ENCODE measurements around the gene MBP.

Gene MBP

DNA sequence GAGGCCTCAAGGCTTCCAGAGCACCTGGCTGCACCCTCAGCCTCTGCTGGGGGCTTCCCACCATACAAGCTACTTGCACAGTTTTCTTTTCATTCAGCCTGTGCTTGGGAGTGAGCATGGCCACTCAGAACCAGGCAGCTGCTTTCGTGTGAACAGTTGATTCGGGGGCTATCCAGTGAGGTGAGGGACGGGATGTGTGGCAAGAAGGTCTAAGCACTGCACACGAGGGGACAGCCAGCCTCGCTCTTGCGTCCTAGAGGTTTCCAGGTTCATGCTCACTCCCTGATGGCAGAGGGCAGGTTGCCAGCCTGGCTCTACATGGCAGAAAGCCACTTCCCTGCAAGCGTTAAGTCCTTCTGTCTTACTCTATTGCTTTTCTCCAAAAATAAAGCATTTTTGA is 146.2 kb downstream of the MBP start:
- DNase-seq (ENCODE audit: low spot score) = no peak

DNA sequence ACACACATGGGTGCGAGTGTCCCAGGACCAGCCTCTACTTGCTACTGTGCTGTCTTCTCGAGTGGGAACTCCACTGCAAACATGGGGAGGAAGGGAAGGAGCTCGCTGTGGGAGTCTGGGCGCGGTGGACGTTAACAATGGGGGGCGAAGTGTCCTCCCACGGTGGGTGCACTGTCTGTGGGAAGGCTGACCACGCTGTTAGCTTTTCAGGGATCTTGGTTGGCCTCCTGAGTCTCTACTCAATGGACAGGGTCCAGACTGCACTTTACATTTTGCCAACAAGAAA is 146.7 kb downstream of the MBP start:
- no peak for DNase-seq (ENCODE audit: low spot score)

DNA sequence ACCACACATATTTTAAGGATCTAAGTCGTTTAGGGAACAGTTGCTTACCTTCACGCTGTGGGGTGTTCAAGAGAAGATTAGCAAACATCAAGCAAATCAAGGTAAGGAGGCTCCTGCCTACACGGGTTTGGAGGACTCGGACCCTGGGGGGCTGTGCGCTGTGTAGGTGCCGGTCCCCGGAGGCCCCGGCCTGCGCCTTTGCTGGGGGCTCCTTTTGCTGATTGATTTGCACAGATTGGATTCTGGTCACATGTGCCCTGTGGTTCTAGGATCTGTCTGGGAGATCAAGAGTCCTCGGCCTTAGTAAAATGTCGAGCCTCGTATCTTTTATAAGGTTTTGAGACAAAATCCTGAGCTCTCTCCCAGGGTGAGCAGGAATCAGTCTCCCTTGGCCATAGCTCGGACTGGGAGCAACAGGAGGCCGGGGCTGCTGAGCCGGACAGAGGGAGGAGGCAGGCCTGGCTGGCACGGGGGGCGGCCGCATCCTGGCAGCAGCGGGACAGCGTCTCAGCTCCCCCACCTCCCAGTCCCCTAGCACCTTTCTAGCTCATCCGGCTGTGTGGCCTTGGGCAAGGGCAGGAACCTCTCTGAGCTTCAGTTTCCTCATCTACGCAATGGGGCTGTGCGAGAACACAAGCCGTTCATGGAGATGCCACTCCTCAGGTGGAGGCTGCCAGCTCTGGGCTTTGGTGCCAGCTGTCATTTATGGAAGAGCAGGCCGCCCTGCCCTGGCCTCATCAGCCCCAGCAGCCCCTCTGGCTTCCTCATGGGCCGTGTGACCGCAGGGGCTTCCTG is 147.2 kb downstream of the MBP start:
- DNase-seq (ENCODE audit: low spot score) = no peak

DNA sequence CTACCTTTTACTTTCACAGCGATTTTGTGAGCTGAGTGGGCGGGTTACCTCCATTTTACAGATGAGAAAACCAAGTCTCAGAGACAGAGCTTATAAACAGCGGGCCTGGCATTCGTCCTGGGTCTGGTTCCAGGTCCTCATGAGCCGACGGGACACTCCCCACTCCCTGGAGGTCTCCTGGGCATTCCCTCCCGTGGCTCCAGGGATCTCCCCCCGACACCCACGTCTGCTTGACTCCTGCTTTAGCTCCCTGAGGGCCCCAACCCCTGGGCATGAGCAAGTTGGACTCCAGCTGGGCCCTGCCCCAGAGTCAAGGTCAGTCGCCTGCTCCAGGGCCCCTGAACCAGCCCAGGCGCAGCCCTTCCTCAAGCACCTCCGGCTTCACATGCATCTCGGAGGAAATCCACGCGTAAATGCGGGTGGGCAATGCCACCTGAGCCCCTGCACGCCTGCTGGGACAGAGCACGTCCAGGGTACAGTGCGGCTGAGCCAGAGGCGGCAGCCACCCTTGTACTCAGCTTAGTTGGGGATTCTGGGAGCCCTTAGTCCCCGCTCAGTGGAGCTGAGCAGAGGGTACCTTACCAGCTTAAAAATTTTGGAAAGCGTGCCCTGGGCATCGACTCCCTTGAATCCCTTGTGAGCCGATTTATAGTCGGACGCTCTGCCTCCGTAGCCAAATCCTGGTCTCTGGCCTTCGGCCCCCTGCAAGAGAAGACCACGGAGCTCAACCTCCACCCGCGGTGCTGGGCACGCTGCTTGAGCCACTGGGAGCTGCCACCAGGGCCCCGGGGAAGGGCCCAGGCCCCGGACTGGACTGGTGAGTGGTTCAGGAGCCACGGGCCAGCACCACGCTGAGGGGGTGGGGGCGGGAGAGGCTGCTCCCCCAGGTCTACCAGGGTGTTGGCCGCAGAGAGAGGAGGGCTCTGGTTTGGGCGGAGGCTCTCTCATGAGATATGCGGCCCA is 148.1 kb downstream of the MBP start:
- no peak for DNase-seq (ENCODE audit: low spot score)

DNA sequence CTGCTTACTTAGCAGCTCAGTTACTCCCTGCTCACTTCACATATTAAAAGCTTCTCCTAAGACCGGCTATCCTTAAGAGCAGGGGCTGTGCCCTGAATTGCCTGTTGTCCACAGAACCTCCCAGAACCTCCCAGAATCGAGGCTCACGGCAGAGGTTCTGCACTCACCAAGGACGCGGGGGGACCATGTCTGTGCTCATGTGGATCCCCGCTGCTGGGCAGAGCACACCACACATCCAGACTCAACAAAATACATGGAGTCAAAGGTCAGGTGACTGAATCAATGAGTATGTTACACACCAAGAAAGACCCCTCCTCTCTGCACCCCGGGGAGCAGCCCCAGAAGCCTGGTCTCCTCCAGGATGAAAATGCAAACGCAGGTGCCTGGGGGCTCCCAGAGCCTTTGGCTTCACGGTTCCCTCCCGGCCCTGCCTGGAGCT is 149.0 kb downstream of the MBP start:
- no peak for DNase-seq (ENCODE audit: low spot score)

DNA sequence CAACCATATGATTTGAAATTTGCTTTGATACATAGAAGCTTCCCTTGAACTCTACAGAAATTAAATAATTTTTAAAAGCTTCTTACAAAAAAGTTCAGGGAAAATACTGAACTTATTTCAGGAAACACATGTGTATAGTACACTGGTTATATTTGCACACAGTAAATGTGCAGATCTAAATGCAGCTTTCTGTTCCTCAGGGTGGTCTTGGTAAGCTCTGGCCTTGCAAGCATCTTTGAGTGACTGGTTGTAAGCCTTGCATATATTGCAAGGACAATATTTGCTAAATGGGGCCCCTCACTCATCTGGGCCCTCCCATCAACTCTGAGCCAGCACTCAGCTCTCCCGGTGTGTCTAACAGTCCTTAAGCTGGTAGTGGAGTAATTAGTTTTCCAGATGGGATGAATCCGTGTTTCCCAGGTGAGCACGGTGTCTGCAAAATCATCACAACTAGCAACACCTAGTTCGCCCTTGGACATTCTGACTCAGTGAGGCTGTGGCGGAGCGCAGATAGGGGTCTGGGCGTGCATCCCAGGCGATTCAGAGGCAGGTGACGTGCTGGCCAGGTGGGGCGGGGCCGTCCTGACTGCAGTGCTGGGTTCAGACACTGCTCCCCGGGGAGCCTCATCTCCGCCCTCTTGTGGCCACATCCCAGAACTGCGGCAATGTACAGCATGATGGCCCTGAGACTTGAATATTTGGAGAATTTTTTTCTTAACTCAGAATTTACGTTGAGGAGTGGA is 149.6 kb downstream of the MBP start:
- peak; percentile 88 for DNase-seq (ENCODE audit: low spot score)

DNA sequence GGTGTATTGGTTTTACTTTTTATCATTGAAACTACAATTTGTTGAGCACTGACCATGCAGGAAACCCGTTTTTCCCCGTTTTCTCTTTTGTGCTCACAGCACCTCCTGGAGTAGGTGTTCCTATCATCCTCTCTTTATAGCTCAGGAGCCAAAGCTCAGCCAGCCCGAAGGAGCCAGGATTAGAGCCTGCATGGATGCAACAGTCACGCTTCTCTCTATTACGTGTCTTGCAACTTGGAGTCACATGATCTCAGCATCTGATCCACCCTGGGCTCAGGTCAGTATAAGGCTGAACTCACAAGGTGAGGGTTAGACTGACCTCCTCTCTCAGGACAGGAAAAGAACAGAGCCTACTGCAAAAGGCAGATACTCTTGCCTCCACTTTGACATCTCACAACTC is 150.5 kb downstream of the MBP start:
- DNase-seq (ENCODE audit: low spot score) = no peak

DNA sequence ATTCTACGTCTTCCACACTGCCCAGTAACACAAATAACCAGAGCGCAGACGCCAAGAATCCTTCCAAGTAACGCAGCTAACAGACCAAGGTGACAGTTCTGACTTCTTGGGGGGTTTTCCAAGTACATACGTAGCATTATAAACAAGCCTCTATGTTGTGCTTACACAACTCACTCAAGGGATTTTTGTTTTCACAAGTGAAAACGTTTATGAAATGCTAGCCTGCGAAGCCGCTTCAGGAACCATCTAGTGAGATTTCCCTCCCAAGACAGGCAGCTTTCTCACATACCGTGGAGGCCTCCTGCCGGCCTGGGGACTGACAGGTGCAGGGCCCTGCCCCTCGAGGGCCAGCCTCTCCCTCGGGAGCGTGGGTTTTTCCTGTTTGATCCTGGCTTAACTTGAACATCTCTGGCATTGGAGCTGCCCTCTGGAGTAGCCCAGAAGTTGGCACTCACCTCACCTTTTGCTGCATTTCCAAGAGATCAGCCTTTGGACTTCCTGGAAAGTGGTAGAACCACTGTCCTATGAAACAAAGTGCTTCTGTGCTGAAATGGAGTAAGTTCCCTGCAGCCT is 151.1 kb downstream of the MBP start:
- DNase-seq (ENCODE audit: low spot score) = no peak

DNA sequence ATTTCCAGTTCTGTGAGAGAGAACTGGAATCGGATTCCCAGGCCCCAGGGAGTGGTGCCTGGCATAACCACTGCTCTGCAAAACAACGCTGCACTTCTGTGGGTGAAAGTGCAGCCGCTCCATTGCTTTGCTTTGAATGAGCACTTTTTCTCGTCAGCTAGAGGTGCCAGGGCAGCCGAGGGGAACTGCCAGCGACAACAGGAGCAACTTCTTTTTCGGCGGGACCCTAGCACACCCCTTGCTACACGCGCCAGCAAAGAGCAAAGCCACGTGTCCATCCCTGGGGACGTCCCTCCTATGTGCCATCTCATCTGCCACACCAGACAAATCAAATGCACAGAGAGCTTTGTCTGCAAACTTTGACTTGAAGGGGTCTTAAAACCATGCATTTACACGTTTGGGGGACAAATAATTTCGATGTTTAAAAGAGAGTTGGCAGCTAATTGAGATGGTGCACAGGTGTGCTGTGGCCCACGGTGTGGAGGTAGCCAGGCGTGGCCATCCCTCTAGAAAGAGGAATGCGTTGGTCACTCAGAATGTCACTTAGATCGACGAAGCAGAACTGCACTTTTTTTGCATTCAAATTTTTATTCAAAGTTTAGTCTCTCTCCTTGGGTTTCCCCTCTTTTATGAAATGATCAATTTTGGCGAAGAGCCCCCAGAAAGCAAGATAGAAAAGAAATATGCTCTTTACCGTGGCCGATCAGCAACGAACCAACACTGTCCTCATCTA is 151.8 kb downstream of the MBP start:
- no peak for DNase-seq (ENCODE audit: low spot score)

DNA sequence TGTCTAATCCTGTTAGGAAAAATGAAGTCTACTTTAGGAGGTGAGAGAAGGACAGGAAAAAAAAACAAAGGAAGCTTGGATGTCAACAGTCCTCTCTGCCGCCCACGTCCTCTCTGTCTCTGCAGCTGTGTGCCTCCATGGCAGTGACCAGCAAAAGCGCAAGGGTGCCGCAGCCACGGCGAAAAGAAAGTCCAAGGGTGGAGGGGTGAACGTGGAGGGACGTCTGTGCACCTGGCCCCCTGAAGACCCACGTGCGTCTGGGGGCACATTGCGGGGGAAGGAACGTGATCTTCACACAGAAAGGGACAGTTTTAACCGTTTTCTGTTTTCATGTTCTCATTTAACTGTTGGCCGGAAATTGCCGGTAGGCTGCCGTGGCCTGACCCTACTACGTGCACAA is 152.7 kb downstream of the MBP start:
- DNase-seq (ENCODE audit: low spot score) = no peak

DNA sequence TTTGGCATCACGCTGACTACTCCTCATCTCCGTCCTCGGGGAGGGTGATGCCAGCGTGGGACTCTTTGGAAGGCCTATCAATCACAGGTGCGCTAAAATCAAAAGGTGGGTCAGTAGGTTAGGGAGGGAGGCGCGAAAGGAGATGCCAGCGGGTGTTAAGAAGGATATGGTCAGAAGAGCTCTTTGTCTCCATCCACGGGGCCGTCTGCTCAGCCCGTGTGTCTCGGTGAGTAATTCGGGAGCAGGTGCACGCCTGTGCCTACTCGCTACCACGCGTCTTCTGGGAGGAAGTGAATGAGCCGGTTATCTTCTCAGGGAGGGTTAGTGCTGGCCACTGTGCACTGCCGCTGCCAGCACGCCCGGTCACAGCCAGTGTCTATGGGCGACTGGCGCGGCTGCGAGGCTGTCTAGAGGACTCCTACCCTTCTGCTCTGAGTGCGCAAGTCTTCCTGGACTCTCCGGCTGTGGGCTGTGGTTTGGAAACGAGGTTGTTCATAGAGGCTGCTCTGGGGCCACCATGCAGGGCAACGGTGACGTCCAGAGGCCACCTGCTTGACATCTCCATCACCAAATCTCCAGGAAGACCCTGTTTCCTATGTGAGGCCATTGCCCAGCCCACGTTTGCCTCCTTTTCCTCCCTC is 153.4 kb downstream of the MBP start:
- DNase-seq (ENCODE audit: low spot score) = no peak

DNA sequence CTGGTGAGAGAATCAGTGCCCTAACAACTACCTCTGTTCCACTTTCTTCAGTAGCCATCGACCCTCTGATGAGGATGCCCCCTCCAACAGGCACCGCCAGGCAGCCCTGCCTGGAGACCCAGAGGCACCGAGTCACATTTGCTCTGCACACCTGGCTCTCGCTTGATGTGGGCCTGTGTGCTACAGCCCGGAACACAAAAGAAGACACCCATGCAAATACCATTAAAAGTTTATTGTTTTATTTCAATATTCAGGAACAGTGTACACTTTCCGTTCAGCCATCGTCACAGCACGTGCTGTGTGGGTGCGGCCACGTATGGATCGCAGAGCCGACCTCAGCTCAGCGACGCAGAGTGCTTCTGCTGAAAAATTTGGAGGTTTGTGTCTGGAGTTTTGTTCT is 154.0 kb downstream of the MBP start:
- DNase-seq (ENCODE audit: low spot score) = no peak

DNA sequence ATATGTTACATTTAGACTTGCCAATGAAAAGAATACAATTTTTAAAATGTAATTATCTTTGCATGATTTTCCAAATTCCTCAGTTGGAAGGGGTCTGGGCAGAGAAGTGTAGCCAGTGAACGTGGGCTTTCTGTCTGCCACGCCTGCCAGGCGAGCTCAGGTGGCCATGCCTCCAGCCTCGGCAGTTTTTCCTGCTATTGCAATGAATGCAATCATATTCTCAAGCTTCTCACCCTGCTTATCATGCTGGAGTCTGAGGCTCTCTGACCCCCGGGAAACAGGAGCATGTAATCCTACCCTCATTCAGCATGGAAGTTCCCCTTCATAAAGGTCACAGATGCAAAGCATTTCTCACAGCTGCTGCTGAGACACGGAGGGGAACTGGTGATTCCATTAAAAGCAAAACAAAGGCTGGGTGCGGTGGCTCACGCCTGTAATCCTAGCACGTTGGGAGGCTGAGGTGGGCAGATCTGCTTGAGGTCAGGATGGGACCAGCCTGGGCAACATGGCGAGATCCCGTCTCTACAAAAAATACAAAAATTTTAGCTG is 154.8 kb downstream of the MBP start:
- no peak for DNase-seq (ENCODE audit: low spot score)

DNA sequence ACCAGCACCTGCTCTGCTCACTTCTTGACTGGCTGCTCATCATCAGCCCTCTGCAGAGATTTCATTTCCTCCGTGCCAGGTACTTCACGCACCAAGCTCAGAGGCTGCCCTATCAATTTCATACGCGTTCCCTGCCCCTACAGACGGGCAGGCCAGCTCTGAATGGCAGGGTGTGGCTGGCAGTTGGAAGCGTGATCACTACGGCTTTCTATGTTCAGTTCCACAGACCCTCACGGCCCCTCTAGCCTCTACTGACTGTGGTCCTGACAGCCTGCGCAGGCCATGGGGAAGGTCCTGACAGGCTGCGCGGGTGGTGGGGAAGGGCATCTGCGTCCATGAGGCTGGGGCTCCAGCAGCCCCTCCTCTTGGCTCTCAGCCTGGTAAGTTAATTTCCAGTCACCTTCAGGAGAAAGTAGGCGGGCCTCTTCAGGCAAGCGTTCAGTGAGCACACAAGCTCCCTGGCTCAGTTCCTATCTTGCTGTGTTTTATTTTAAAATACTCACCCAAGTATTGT is 155.4 kb downstream of the MBP start:
- no peak for DNase-seq (ENCODE audit: low spot score)

DNA sequence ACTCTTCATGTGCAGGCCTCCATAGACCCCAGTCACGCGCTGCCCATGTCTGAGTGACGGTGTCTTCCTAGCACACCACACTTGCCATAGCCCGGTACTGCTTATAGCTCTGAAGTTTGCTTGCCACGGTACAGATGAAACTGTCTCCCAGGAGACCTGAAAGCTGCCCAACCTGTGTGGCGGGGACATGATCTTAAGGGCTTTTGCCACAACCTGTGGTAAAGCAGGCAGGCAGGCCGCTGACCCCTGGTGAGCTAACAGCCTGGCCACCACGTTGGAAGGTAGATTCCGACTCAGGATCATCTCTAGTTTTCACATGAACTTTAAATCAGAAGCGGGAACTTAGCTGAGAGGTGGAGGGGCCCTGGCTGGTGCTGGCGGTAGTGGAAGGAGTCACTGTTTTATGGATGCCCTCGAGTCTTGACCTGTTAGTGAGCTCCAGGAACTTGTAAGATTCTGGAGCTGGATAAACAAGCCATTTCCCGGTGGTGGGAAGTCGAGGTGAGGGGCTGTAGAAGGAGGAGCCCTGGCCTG is 156.9 kb downstream of the MBP start:
- DNase-seq (ENCODE audit: low spot score) = no peak

DNA sequence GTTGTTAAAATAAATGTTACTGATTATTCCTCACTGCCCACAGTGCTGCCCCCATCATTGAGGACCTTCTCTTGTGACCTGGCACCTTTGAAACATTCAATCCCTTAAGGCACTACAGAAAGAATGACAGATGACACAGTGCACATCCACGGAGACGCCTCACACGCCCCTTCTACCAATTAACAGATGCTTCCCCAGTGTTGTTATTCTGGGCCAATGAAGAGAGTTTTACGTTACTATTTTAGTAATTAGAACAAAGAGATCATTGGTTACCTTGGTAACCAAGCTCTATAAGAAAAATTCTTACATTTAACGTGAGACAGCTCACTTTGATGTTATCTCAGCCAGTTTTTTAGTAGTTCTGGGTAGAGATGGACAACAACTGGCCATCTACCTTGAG is 158.2 kb downstream of the MBP start:
- no peak for DNase-seq (ENCODE audit: low spot score)

DNA sequence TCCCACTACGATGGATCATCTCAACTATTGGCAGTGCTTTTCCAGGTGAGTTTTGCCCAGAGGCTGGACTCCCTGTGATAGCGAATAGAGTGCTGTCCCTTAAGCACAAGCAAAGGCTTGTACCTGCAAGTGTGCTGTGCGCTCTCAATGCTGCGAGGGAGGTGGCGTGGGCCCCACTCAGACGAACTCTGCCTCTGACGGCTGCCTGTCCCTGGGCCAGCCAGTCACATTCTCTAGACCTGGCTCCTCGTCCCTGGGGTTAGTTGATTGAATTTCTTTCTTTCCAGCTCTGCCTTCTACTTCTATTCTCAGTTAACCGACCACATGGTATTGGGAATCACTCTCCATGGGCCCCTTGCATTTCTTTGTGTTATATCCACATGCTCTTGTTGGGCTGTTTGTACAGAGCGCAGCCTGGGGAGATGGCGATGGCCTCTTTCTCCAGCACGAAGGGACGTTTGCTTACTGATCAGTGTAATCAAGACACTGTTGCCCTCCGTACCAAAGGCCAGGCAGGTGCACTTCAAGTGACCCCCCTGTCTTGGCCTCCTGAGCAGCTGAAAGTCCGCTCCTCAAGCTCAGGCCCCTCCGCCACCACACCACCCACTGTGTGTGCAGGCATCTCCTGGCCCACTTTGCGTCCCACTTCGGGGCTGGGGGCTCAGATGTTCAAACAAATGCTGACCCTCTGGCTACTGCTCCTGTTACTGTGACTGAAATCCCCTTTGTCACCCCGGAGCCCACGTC is 158.9 kb downstream of the MBP start:
- no peak for DNase-seq (ENCODE audit: low spot score)

DNA sequence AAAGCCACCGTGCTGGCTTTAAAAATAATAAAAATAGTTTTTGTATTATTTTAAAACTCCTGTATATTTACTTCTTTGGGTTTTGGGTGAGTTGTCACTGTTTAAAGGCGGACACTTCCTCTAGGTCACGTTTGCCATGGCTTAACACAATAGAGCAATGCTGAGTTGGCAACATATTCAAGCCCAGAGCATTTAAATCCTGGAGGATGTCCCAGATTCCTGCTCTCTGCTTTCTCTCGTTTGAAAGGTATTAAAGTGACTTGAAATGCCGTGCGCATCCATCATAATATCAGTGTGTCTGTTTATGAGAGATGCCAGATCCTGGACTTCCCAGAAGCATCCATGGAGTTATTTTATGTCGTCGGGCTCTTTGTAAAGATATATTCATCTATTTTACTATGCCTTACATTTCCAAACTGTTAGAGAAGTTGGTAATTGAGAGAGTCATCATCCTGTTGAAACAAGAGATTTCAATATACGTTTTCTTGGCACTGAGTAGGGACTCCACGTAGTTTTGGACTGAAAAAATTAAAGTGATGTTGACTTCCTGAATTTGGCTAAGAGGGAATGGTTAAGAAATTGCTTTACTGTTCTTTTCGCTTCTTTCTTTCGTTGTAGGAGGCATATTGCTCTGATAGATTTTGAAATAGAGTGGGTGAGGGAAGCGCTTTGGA is 159.6 kb downstream of the MBP start:
- no peak for DNase-seq (ENCODE audit: low spot score)

DNA sequence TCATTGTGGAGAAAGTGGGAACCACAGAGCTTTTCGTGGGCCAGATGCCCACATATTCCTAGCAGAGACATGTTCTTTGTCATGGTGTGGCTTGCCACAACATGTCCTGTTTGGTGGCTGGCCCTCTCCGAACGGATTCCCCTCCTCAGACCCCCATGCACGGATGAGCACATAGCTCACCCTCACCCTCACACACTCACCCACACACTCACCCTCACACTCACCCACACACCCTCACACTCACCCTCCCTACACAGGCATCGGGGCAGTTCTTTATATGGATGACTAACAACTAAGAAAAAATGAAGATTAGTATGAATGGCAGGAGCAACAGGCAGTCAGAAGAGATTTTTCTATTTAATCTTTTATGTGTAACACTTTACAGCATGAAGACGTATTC is 160.3 kb downstream of the MBP start:
- DNase-seq (ENCODE audit: low spot score) = no peak
